Activated CD4-positive, alpha-beta T cell treated with anti-CD3 and anti-CD28 coated beads, Interleukin-10, Interleukin-2, amounts not matched to agents 100 ng/mL and 50 ng/mL, durations not matched to agents 16 hours and 8 hours (primary cell): ENCODE results near the gene MRPL24.

Source experiments
- DNase-seq: peaks from one replicate; pipeline ENCODE4 v3.0.0-alpha.2; 2020

The MRPL24 gene

DNA sequence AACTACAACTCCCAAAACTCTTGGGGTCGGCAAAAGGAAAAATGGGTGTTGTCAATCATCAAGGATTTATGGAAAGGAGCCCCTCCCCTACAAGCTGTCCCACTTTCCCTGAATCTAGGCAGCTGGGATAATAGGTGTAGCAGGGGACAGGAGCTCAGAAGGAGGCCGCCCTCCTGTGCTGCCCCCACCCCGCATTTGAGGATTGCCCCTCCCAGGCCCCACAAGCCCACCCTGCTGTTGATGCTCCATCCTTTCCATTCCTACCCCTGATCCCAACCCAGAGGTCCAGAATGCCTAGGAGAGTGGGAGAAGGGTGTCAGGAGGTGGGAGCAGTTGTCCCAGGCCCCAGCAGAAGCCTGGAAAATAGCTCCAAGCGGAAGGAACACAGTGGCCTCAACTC lies 1.9 kb upstream of the MRPL24 start:
- no peak for DNase-seq

DNA sequence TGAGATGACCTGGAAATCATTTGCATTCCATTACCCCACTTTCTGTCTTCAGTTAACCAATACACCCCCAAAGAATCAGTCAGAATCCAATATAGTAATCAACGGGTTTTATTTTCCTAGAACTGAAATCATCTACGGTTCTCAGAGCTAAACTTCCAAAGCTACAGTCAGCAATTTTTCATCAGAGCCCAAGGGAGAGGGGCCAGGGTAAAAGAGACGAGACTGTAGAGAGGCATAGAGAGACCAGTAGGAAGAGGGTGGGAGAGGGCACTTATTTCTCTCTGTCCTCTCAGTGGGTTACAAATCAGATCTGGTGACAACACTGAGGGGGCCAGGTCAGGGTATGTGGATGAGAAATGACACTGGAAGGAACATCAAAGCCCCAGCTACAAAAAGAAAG lies 1.1 kb upstream of the MRPL24 start:
- DNase-seq = no peak

DNA sequence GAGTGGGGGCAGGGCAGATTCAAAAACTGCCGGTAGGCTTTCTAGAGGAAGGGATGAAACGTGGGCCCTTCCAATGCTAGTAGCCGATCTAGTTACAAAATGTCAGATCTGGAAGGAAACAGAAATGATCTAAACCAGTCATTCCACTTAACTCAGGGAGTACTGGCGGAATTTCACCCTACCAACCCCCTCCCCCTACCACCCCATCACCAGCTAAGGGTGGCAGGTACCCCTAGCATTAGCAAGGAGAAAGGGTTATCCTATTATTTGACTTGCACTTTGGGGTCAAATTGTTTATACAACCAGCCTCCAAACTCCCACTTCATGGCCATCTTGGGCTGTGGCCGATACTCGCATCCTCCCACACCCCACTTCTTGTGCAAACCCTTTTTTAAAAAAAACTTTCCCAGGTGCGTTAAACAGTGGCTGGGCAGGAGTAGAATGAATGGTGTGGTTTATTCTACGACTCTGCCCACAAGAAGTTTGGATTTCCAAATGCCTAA lies 644 bp upstream of the MRPL24 start:
- no peak for DNase-seq

DNA sequence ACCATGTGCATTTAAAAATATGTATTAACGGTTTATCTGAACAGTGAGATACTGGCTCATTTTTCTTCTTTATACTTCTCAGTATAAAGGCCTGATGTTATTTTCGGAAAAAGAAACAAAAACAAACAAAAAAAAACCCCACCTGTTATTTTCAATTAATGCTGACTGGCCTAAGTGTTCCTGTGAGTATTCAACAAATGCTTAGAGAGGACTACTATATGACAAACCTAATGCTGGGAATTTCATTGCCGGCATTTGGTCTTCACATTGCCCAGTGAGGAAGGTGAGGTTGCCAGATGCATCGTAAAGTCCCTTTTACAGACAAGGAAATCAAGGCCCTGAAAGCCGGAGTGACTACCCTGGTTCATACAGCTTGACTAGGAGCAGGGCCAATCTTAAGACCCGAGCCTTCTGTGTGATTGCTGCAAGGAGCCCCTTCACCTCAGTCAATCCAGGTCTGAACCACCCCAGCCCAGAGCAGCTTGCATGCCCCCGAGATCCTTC lies 599 bp downstream of the MRPL24 start:
- no peak for DNase-seq

DNA sequence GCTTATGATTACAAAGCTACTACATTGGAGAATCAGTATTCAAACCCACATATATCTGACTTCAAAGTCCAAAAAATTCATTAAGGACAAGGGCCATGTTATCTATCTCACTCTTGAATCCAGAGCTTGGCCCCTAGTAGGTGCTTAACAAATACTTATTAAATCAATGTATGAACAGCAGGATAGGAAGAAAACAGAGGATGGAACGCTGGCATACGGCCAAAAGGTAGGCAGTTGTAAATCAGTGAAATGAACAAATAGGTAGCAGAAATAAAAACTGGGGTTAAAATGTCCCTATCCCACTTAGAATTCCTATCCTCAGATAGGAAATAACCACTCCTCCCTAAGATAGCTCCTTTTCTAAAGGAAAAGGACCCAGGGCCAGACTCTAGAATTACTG lies 2.0 kb downstream of the MRPL24 start:
- no peak for DNase-seq

DNA sequence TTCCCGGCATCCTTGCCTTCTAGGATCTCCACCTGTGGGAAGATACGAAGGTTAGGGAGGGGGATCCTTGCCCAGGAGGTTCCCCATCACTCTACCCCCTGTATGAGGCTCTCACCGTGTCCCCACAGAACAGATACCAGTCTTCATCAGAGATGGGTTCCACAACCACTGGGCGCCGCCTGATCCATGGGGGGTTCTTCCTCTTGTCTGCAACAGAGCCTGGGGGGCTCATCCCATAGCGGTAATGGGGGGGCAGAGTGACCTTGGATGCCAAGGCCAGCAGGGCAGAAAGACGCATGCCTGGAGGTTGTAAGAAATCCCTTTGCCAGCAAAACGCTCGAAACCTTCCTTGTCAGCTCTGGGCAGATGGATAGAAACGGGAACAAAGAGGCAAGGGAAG lies 2.5 kb downstream of the MRPL24 start:
- no peak for DNase-seq

DNA sequence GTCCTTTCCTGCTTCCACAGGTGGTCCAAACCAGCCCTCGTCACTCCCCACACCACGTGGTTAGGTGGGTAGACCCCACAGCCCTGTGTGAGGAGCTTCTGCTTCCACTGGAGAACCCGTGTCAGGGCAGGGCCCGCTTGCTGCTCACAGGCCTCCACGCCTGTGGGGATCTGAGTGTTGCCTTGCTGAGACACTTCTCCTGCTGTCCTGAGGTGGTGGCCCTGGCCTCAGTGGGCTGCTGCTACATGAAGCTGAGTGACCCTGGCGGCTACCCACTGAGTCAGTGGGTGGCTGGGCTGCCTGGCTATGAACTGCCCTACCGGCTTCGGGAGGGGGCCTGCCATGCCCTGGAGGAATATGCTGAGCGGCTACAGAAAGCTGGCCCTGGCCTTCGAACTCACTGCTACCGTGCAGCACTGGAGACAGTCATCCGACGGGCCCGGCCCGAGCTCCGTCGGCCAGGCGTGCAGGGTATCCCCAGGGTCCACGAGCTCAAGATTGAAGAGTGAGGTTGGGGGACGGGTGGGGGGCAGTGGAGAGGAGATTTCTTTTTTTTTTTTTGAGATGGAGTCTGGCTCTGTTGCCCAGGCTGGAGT lies 6.8 kb downstream of the MRPL24 start:
- DNase-seq = no peak

DNA sequence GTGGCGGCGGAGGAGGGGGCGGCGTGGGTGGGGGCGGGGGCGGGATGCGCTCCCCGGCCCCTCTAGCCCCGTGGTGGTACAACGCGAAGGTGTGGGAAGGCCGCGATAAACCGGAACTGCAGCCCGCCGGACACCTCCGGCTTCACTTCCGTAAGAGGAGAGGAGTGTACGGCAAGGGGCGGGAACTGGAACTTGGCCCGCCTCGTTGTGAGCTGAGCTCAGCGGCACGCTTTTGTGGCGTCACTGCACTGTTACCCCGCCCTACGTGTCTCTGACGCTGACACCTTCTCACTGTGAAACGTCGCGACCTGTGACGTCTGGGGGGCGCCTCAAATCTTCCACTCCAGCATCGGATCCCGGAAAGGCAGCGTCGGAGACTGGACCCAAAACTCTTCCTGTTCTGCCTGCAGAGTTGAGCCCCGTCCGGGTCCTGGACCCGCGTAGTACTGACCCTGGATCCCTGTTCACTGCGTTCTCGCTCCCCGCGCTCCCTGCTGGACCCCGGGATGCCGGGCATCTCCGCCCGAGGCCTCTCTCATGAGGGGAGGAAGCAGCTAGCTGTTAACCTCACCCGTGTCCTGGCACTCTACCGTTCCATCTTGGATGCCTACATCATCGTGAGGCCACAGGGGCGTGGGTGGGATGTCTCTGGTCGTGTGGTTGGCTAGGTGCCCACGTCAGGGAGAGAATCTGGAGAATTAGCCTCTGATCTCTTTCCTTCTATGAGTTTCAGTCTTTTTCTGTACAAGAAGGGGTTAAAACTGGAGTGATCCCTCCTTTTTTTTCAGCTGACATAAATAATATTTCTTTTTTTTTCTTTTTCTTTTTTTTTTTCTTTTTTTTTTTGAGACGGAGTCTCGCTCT lies 12.1 kb downstream of the MRPL24 start, which contains the start of gene ISG20L2:
TSS of gene ISG20L2 (minus strand) at position 168 of the 864 bp plus-strand sequence. CDS start 1,114 bp downstream, outside the sequence.
- peak; percentile 98 for DNase-seq

- DNase-seq = peak; percentile 90
These were observed 12.8 kb downstream of the MRPL24 start, which contains the start of gene METTL25B for GRCh38 chr1:156727926-156728598. Gene METTL25B, plus strand, starts transcription at chr1:156728469. Its CDS starts 636 bp downstream, at chr1:156729105.

DNA sequence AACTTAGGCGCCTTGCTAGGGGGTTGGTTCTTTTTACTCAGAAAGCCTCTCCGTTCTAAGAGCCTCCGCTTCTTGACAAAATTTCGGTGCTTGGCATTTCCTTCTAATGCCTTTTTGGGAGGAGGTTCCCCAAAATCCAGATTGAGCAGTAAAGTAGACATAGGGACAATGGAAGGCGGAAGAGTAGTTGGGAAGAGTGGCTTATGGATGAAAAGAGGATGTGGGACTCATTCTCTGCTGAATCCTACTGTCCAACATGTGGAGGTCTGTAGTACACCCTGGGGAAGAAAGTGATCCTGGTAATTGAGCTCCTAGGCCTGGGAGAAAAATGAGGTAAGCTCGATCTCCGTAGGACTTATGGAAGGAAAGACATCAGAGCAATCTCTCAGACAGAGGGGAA lies 13.4 kb downstream of the MRPL24 start:
- DNase-seq = no peak

DNA sequence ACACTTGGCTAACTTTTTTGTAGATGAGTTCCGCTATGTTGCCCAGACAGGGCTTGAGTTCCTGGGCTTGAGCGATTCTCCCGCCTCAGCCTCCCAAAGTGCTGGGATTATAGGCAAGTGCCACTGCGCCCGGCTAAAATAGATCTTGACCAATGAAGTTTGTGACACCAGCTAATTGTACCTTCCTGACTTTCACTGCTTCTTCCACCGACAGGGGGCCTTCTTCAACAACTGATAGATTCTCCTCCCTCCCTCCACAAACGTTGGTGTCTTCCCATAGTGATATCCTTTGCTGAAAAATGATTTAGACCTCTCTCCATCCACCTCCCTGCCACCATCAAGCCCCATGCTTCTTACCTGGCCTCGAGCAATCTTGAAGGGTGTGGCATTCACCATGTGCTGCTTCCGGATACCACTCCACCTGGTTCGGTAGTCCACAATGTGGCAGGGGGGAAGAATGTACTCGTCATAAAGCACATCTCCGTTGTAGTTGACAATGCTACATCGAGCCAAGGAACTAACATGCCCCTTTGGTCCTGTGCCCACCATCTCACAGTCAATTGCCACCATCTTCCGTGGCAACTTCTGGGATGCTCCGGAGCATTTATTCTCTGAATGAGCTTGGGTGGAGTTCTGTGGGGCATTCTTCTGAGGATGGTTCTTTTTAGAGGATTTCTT lies 14.2 kb downstream of the MRPL24 start:
- DNase-seq = peak; percentile 74

- DNase-seq = peak; percentile 89
These were observed 15.1 kb downstream of the MRPL24 start for GRCh38 chr1:156725683-156726280.

GRCh38 chr1:156721535-156721934 lies 19.4 kb downstream of the MRPL24 start:
- DNase-seq = peak; percentile 73

- no peak for DNase-seq
These were observed 19.8 kb downstream of the MRPL24 start for GRCh38 chr1:156721131-156721530.

DNA sequence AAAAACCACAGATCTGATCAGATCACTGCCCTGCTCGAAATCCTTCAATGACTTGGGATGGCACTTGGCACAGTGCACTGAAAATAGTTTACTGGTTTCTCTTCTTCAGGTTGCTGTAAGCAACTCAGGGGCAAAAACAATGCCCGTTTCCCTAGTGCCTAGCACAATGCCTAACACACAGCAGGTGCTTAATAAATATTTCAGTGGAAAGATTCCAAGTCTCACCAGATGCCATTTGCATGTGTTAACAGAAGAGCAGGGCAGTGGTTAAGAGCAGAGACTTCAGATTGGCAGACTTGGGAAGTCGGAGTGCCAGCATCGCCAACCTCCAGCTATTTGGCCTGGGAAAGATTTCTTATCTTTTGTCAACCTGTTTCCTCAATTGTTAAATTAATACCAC lies 23.5 kb downstream of the MRPL24 start:
- DNase-seq = no peak

GRCh38 chr1:156714830-156715229 lies 26.1 kb downstream of the MRPL24 start:
- DNase-seq = no peak

GRCh38 chr1:156712626-156713025 lies 28.3 kb downstream of the MRPL24 start:
- no peak for DNase-seq

GRCh38 chr1:156711011-156711817 lies 29.7 kb downstream of the MRPL24 start:
- DNase-seq = no peak

GRCh38 chr1:156709757-156710489 lies 31.0 kb downstream of the MRPL24 start:
- DNase-seq = no peak

- no peak for DNase-seq
These were observed 31.9 kb downstream of the MRPL24 start for GRCh38 chr1:156709031-156709430.

GRCh38 chr1:156708218-156708661 lies 32.6 kb downstream of the MRPL24 start:
- DNase-seq = no peak
